ENCODE measurements around the gene SPARC.

The SPARC gene

DNA sequence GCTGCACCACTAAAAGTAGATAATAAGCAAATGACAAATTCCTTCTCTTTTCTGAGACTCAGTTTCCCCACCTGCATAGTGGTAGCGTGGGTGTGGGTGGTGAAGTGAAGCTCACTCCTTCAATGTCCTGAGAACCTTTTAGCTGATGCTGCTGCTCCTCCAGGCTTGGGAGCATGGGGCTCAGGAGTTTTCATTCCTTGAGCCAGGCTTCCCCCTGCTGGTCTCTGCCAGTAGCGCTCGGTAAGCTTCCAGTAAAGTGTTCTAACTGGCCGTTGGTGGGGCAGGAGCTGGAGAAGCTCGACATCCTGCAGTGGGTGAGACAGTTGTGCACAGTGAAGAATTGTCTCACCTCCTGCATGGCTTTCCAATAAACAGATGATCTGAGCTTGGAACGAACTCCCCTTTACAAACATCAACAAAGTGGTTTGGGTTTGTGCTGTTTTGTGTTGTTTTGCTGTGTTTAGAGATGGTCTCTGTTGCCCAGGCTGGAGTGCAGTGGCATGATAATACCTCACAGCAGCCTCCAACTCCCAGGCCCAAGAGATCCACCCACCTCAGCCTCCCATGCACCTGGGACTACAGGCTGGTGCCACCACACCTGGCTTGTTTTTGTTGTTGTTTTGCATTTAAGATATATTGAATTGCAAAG lies 34.6 kb downstream of the SPARC start:
- no peak overlapping the region for H3K4me3 ChIP-seq (ENCODE audit: control insufficient read depth, low read depth, low read length)
- DNase-seq (ENCODE audit: low read depth), result no peak
- peak; percentile 96 for TF ChIP-seq CTCF (IDR thresholded peaks at IDR 0.05; ENCODE audit: control insufficient read depth, insufficient read depth, low read depth, low read length, missing control alignments)

- H3K4me3 ChIP-seq (ENCODE audit: control insufficient read depth, low read depth, low read length), result no peak overlapping the region
- DNase-seq (ENCODE audit: low read depth), result no peak
- TF ChIP-seq CTCF (IDR thresholded peaks at IDR 0.05; ENCODE audit: control insufficient read depth, insufficient read depth, low read depth, low read length, missing control alignments), result no peak
Observed at GRCh38 chr5:151648988-151649387, 37.7 kb downstream of the SPARC start.

GRCh38 chr5:151648089-151648488 lies 38.6 kb downstream of the SPARC start:
- no peak overlapping the region for H3K4me3 ChIP-seq (ENCODE audit: control insufficient read depth, low read depth, low read length)
- no peak for DNase-seq (ENCODE audit: low read depth)
- TF ChIP-seq CTCF (IDR thresholded peaks at IDR 0.05; ENCODE audit: control insufficient read depth, insufficient read depth, low read depth, low read length, missing control alignments), result no peak

GRCh38 chr5:151647320-151647861 lies 39.3 kb downstream of the SPARC start:
- no peak overlapping the region for H3K4me3 ChIP-seq (ENCODE audit: control insufficient read depth, low read depth, low read length)
- no peak for DNase-seq (ENCODE audit: low read depth)
- no peak for TF ChIP-seq CTCF (IDR thresholded peaks at IDR 0.05; ENCODE audit: control insufficient read depth, insufficient read depth, low read depth, low read length, missing control alignments)

DNA sequence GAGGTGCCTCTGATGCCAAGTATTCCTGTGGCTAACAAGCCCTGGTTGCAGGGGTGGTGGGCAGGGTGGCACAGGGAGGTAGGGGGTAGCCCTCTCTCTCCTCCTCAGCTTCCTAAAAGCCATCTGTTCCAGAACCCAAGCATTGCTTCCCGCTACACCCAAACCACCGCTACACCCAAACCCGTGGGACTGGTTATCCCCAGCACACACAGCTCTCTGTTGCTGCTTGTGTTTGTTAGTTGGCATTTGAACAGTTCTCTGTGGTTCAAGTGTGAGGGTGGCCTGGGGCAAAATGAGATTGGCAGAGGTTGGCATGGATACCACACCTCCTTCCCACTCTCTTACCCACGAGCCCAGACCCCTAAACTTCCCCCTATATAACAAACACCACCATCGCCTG lies 40.4 kb downstream of the SPARC start:
- DNase-seq (ENCODE audit: low read depth), result no peak
- H3K4me3 ChIP-seq (ENCODE audit: control insufficient read depth, low read depth, low read length), result no peak overlapping the region
- no peak for TF ChIP-seq CTCF (IDR thresholded peaks at IDR 0.05; ENCODE audit: control insufficient read depth, insufficient read depth, low read depth, low read length, missing control alignments)

DNA sequence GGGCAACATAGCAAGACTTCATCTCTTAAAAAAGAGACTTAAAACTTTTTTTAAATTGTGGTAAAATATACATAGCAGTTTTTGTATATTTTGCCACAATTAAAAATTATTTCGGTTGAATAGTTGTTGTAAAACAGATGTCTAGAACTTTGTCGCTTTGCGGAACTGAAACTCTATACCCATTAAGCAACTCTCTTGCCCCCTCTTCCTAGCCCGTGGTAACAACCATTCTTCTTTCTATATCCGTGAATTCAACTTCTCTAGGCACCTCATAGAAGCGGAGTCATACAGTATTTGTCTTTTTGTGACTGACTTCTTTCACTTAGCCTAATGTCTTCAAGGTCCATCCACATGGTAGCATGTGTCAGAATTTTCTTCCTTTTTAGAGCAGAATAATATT lies 43.3 kb downstream of the SPARC start:
- H3K4me3 ChIP-seq (ENCODE audit: control insufficient read depth, low read depth, low read length), result no peak overlapping the region
- DNase-seq (ENCODE audit: low read depth), result no peak
- no peak for TF ChIP-seq CTCF (IDR thresholded peaks at IDR 0.05; ENCODE audit: control insufficient read depth, insufficient read depth, low read depth, low read length, missing control alignments)
